ENCODE results near the gene EZR.

Gene EZR

DNA sequence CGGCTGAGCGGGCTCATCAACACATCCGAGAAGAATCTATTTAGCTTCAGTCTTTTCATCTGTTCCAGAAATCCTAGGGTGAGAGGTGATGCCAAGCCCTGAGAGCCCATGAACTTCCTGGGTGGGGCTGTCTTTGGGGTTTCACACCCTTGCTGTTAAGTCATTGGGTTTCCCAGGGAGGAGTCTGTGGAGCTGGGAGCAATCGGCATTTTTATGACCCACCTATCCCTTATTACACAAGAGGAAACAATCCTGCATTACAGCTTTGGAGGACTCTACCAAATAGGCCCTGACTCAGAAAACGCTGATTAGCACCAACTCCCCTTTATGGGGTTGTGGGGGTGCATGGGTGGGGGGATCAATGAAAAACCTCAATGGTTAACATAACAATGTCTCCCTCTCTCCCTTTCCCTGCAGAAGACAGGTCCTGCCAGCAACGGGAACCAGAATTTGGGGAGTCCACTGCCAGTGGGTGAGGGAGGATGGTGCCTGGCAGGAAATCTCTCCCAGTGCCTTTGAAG lies 46.3 kb downstream of the EZR start:
- no peak for DNase-seq

DNA sequence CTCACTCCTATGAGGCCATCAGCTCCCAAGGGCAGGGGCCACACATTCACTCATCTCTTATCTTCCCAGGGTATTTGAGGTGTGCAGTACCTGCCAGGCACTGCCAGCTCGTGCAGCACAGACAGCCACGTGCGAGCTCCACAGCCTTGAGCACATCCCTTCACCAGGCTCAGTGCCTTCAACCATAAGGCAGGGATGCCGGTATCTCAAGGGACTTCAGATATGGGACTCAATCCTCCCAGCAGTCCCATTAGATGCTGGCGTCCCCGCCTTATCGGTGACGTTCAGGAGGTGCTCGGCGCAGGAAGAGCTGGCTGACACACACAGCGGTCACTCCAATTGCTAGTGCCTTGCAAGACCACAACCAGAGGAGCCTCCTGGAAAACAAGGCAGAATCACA lies 47.0 kb downstream of the EZR start:
- no peak for DNase-seq

DNA sequence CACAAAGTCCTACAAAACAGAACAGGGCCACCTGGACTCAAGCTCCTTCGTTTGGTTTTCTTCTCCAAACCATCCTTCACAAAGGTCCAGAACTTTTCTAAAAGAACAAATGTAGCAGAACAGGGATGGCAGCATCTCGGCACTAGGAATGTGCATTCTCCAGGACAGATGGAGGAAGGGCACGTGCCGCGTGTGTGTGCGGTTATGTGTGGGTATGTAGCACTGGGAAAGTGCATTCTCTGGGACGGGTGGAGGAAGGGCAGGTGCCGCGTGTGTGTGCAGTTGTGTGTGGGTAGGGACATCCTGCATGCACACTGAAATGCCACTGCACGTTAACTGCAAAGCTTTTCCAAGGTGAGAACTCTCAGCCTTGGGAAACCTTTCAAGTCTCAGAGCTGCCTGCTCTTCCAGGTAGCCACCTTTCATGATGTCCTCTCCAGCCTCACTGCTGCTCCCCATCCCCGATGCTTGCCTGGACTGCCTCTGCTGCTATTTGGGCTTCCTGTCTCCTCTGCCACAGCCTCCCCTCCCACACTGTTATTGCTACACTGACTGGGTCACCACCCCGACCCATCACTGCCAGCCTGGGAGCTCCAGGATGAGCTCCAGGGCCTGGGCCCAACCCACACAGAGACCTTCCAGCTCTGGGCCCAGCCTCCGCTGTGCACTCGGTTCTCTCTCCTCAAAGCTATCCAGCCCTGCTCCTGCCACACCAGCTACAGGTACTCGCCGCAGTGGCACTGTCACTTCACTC lies 47.6 kb downstream of the EZR start:
- no peak for DNase-seq

DNA sequence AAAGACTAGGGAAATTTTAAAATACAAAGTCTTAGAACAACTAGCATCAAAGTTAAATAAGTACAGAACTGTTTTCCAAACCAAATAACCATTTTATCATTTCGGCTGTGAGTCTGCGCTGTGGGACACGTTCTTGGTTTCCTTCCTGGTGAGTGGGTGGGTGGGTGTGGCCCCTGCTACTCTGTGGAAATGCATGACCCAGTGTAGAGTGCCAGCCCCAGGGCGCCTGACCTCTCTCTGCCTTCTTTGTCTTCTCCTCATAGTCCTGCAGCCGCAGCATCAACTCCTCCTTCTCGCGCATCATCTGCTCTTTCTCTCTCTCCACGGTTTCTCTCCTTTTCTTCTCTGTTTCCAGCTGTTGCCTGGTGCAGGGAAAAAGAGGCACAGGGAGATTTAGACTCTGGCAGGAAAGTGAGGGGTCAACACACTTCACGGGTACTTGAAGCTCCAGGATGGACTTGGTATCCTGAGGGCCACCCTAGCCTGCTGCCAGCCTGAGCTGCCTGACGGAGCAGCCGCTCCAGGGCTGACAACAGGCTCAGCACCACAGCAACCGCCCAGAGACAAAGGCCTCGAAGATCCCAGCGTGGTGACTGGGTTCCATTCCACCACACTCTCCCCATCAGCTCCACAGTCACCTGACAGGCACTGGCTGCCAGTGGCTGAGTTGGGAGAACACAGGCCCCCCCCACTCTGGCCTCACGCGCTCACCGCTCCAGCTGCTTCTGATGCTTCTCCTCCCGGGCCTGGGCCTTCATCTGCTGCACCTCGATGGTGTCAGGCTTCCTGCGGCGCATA lies 48.4 kb downstream of the EZR start:
- DNase-seq, result no peak

DNA sequence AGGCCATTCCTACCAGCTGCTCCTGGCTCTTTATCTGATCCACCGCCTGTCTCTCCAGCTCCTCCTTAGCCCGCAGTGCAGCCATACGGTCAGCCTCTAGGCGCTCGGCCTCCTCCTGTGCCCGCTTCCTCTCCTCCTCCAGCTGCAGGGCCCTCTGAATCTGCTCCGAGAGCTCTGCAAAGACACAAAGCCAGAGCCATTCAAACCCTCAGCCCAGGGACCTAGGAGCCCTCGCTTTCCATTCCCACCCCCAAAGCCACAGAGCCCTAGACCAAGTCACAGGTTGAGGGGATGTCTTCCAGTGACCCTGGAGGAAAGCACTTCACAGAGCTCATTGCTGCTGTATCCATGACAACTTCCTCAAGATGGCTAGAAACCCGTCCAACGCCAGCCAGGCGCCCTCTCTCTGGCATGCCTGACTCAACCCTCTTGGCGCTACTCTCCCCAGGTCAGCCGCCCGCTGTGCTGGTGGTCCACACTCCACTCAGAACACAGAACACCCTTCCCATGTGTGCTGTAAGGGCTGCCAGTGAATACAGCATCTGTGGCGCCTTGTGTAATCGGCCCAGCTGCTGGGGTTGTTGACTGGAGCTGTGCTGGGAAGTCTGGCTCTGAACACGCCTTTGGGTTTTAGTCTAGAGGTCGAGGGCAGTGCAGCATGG lies 49.3 kb downstream of the EZR start:
- no peak for DNase-seq

DNA sequence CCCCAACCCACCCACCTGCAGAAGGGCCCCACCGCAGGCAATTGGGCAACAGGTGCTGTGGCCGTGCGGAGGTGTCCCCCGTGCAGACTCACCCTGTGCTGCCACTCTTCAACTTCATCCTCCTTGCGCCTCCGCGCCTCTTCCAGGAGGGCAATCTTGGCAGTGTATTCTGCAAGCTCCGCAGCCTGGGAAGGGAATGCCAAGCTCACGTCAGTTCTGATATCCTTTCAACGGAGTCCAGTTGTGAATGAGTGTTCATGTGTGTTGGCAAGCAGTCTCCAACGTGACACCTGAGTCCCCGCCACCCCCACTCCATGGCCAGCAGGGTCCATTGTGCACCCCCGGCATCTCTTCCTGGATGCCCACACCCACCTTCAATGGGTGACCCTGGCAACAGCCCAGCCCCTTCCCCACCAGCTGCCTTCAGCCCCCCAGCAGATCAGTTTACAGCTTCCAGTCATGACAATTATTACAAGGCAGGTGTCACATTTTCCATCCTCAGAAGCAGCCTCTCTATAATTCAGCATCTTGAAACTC lies 49.9 kb downstream of the EZR start:
- no peak for DNase-seq

DNA sequence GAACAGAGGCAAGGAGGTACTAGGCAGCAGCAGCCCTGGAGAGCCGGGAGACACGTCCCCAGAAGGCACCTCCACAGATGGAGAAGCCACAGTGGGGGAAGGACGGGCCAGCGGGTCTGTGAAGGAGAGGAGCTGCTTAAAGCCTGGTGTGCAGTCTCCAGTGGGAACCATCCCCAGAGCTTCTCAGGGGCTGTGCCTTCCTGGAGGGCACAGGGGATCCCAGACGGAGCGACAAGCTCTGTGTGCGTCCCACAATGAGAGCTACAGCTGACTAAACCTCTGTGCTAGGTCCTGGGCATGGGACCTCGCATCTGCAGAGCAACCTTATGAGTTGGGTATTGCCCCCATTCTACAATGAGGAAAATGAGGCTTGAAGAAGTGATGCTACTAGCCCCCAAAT lies 50.7 kb downstream of the EZR start:
- no peak for DNase-seq

DNA sequence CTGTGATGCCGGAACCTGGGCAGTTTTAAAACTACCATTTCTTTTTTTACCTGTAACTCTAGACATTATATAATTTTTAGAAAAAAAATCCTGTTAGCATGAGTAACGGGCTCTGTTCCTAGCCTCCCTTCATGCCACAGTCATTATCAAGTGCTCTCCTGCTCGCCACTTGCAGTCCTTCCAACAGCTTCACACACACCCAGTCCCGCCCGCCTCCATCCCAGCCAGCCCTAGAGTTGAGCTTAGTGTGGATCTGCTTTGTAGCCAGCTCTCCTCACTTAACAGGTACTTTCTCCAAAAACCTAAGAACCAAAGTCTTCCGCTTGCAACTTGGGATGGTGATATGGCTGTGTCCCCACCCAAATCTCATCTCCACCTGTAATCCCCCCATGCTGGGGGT lies 51.5 kb downstream of the EZR start:
- DNase-seq, result no peak

DNA sequence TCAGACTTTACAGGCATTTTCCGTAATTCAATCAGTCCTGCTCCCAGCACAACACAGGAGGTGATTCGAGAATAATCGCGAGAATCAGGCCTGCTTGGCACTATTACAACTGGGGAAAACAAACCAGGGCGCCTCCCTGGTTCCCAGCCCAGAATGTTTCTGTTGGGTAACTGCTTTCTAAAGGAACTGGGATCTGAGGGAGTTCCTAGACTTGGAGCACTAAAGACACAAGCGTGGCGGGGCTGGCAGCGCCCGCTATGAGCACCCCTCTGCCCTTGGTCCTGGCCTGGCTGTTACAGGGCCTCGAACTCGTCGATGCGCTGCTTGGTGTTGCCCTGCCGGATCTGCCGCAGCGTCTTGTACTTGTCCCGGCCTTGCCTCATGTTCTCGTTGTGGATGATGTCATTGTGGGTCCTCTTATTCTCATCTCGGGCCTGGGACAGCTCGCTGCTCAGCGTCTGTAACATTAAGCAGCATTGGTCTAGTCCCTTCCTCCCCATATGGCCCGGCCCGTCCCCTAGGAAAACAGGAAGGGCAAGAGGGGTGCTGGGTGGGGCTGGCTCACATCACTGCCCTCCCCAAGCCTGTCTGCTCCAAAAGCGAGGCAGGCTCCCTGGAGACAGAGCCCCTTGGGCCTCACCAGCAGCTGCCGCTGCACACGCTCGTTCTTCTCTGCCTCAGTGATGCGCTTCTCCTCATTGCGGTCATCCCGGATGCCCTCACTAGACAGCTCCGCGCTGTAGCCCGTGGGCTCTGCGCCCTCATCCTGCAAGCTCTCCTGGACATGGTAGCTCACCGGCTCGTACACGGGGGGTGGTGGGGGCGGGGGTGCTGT lies 52.3 kb downstream of the EZR start:
- DNase-seq, result no peak

DNA sequence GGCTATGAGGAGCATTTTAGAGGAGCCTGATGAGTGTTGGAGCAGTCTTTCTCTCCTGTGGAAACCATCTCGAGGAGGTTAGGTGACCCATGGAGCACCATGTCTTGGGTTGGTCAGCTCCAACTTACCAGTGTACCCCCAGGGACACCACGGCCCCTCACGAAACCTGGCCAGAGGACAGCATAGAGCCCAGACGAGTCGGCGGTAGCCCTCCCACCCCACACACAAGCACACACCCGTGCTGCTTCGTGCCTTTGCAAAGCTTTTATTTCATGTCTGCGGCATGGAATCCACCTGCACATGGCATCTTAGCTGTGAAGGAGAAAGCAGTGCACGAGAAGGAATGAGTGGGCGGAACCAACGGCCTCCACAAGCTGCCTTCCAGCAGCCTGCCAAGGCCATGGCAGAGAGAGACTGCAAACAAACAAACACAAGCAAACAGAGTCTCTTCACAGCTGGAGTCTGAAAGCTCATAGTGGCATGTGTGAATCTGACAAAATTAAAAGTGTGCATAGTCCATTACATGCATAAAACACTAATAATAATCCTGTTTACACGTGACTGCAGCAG lies 53.6 kb downstream of the EZR start:
- no peak for DNase-seq

DNA sequence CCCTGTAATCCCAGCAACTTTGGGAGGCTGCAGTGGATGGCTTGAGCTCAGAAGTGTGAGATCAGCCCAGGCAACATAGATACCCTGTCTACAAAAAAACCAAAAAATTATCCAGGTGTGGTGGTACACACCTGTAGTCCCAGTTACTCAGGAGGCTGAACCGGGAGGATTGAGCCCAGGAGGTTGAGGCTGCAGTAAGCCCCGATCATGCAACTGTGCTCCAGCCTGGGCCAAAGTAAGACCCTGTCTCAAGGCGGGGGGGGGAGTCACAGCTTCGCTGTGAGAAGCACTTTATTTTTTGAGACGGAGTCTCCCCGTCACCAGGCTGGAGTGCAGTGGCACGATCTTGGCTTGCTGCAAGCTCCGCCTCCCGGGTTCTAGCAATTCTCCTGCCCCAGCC lies 54.2 kb downstream of the EZR start:
- DNase-seq, result no peak

DNA sequence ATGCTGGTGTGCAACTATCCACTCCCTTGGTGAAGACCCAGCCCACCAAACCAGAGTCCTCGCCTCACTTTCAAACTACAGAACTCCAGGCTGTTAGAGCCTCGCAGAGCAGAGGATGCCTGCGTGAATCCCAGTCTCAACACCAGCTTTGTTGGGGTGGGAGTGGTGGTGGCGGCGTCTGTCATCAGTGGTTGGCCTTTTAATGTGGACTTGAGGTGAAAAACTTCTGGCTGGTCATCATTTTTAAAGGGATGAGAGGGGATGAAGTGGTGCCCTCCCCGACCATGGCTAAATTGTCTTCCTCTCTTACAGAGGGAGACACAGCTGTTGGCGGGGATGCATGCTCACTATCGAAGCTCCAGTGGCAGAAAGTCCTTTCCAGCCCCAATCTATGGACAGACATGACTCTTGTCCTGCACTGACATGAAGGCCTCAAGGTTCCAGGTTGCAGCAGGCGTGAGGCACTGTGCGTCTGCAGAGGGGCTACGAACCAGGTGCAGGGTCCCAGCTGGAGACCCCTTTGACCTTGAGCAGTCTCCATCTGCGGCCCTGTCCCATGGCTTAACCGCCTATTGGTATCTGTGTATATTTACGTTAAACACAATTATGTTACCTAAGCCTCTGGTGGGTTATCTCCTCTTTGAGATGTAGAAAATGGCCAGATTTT lies 54.9 kb downstream of the EZR start:
- no peak for DNase-seq

DNA sequence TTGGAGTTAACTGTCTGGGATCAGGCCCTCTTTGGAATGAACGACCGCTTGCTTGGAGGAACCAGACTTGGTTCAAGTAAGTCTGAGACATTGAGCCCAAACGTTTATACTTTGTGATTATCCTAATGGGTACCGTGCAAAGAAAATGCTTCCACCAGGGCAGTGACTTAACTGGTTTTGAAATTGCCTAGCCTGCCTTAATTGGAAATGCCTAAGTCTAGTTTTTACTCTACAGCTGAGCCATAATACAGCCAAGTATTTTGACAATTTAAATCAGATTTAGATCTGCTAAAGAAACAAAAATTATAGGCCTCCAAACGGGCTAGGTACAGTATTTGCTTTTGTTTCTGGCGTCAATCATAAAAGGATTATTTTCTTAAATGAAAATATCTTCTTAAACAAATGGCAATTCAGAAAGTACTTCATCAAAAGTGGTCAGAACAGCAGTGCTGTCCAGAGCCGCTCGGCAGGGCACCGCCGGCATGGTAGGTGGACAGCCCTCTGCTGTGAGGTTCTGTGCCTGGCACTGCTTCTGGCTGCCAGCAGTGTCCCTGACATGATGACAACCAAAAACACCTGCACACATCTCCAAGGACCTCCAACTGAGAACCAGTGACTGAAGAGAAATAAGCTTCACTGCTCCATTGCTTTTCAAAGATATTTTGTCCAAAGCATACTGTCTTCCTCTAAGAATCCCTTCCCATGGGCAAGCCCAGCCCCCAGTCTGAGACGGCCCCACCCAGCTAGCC lies 55.6 kb downstream of the EZR start:
- no peak for DNase-seq

DNA sequence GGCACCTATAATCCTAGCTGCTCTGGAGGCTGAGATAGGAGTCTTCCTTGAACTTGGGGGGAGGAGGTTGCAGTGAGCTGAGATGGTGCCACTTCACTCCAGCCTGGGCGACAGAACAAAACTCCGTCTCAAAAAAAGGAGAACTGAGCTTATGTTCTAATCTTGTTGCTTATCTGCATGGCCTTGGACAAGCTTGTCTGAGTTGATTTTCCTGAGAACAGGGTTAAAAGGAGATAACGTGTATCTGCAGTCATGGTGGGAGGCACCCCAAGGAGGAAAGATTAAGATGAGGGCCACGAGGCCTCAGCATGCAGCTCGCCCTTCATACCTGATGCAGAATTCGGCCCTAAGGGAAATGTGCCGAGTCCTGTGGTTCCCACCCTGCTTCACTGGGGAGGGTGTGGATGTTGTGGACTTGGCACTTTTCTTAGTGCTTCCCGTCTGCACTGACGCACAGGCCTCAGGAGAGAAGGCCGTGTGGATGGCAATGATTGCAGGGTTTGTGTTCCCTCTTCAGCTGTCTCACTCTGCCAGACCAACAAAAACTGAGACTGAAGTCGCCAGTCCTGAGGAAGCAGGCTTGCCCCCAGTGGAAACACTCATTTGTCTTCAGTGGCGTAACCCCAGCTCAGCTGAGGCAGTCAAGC lies 56.3 kb downstream of the EZR start:
- no peak for DNase-seq

DNA sequence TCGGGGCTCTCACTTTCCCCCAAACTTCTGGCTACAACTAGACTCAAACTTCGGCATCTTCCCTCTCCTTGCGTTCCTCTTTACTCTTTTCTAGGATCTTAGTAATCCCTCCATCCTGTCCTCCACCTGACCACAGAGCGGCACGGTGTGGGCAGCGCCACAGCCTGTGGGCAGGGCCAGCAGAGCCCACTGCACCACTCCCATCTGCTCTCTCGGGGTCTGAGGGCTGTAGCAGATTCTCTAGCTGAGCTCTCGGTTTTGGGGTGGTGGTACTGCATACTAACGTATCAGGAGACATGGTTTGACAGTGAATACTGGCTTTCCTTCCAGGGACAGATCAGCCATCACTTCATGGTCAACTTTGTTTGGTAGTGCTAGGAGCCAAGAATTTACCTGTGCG lies 57.4 kb downstream of the EZR start:
- no peak for DNase-seq

DNA sequence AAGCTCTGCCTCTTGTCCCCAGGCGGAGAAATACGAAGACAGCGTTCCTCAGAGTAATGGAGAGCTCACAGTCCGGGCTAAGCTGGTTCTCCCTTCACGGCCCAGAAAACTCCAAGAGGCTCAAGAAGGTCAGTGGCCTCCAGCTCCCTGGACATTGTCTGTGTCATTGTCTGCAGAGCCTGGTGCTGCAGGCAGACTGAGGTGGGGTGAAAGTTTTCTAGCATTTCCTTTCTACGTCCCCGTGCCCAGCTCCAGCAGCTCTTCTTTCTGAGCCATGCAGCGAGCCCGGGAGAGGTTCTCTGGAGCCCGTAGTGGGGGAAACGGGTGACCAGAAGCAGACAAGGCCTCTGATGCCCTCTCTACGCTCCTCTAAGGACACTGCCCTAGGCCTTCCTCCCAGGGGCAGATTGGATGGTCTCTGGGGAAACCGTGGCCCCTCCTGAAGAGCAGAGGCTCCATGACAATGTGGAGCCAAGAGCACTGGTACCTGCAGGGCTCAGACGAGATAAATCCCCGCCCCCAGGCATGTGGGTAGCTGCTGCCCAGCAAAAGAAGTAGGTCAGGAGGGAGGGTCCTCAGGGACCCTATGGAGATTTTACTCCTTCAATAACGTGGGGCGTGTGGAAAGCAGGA lies 58.4 kb downstream of the EZR start:
- DNase-seq, result no peak

DNA sequence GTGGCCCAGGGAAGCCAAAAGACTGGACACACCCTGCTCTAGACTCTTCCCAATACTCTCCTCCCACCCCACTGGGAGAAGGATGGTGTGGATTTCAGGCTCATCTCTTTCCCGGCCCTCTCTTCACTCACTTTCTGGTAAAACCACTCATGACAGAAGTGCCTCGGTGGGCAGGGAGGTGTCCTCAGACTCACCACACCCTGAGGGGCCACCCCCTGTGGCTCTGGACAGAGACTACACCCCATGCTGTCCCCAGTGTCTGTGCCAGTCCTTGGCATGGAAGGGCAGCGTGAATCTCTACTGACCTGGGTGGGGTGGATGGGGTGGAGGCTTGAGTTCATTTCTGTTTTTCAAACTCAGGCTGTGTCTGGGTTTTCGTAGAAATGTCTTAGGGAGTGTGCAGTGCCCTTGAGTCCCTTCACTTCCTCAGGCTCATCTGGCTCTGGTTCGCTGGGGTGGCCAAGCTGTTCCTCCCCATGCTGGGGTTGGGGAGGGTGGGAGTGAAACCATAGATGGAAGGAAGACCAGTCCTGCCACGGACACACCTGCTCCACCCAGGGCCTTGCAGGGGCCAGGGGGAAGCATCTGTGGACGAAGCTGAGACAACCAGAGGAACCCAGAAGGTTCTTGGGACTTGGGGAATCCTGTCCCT lies 59.1 kb downstream of the EZR start:
- no peak for DNase-seq

DNA sequence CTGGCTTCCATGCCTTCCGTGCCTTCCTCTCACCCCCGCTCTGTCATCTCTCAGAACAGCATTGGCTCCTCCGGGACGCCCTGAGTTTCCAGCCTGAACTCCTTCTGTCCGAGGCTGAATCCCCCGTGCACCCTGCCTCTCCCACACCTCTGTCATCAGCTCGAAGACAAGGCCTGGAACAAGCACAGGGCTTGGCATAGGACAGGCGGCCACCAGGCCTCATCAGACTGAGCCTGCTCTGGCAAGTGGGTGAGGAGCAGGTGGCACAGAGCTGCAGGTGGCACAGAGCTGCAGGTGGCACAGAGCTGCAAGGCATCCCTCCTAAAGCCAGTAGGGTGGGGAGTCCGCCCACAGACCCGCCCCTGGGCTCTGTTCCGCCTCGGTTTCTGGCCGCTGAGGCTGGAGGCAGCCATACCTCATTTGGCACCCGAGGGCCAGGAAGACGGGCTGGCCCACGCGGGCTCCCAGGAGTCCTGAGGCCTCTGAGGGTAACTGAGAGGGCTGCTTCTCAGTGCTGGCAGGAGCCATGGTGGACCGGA lies 60.2 kb downstream of the EZR start:
- DNase-seq, result no peak

DNA sequence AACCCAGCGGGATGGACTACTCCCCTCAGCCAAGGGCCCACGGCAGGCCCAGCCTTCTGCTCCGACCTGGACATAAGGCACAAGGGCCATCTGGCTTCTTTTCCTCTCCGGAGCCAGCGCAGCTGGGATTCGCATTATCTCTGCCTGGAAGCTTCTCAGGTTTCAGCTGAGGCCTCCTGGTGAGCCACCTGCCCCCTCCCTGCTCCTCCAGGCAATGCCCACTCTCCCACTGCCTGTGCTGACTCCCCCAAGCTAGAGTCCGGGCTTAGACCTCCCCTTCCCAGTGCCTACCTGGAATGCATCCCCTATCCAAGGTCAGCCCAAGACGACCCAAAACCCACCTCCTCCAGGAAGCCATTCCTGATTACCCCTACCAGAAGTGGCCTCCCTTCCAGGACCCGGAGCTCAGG lies 60.7 kb downstream of the EZR start:
- no peak for DNase-seq
